ENCODE results near the gene ULBP2.
"Not testable (repeated sequence)": the region's sequence is repeated elsewhere in the genome, so short reads cannot be mapped to it uniquely, and the experiment has no call there.

Gene ULBP2

GRCh38 chr6:149919834-149920225 lies 22.0 kb upstream of the ULBP2 start:
- no peaks in the 10 kb centered on the region for H3K27me3 ChIP-seq (replicated peaks)
- no peak for DNase-seq
- TF ChIP-seq, protein P1, sequence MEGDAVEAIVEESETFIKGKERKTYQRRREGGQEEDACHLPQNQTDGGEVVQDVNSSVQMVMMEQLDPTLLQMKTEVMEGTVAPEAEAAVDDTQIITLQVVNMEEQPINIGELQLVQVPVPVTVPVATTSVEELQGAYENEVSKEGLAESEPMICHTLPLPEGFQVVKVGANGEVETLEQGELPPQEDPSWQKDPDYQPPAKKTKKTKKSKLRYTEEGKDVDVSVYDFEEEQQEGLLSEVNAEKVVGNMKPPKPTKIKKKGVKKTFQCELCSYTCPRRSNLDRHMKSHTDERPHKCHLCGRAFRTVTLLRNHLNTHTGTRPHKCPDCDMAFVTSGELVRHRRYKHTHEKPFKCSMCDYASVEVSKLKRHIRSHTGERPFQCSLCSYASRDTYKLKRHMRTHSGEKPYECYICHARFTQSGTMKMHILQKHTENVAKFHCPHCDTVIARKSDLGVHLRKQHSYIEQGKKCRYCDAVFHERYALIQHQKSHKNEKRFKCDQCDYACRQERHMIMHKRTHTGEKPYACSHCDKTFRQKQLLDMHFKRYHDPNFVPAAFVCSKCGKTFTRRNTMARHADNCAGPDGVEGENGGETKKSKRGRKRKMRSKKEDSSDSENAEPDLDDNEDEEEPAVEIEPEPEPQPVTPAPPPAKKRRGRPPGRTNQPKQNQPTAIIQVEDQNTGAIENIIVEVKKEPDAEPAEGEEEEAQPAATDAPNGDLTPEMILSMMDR (IDR thresholded peaks at IDR 0.05; ENCODE audit: low read depth, low read length, missing control alignments), result no peak
- no peak overlapping the region for H3K4me3 ChIP-seq (ENCODE audit: low read depth, low read length)
- in situ Hi-C loops (cut with HindIII; ENCODE audit: low pct_ligation_motif_present, low sequenced_read_pairs), result no loop called here
- H3K36me3 ChIP-seq (replicated peaks), result no peaks in the 10 kb centered on the region
- H3K27ac ChIP-seq, result no peak overlapping the region

- Histone ChIP-seq H3K27me3 (replicated peaks) (no peaks in the 10 kb centered on the region), H3K27ac (no peak overlapping the region), H3K4me3 (ENCODE audit: low read depth, low read length) (no peak overlapping the region), H3K36me3 (replicated peaks) (no peaks in the 10 kb centered on the region)
- DNase-seq, result no peak
- in situ Hi-C loops (cut with HindIII; ENCODE audit: low pct_ligation_motif_present, low sequenced_read_pairs), result no loop called here
- TF ChIP-seq, protein P1 (IDR thresholded peaks at IDR 0.05; ENCODE audit: low read depth, low read length, missing control alignments), result no peak
Observed at GRCh38 chr6:149921361-149921760, 20.5 kb upstream of the ULBP2 start.

DNA sequence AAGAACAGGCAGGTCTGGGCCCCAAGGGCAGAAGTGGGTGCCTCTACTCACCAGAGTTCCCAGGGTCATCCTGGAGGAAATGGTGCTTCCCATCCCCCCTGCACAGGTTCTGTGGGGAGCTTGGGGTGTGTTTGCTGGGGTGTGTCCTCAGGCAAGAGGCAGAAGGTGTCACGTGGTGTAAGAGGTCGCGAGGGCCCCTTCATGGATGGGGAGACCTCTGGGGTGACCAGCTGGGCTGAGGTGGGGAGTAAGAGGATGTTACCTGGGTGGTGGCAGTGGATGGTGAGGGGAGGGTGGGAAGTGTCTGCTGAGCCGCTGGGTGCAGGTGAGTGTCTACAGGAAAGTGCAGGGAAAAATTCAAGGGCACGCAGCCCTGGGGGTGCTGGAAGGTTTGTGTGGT lies 19.7 kb upstream of the ULBP2 start:
- H3K27ac ChIP-seq; H3K4me3 ChIP-seq (ENCODE audit: low read depth, low read length); H3K27me3 ChIP-seq (replicated peaks); H3K36me3 ChIP-seq (replicated peaks); in situ Hi-C loops (cut with HindIII; ENCODE audit: low pct_ligation_motif_present, low sequenced_read_pairs); DNase-seq: not testable (repeated sequence)

GRCh38 chr6:149922642-149923326 lies 19.0 kb upstream of the ULBP2 start, which contains the start of gene RAET1G:
TSS of gene RAET1G (minus strand) at chr6:149923121. CDS start at chr6:149923010, 111 bp downstream.
- TF ChIP-seq, protein P1 (IDR thresholded peaks at IDR 0.05; ENCODE audit: low read depth, low read length, missing control alignments), result no peak
- in situ Hi-C loops (cut with HindIII; ENCODE audit: low pct_ligation_motif_present, low sequenced_read_pairs), result no loop called here
- H3K27ac ChIP-seq, result no peak within 1 kb of the TSS
- H3K4me3 ChIP-seq (ENCODE audit: low read depth, low read length), result peak within 1 kb of the TSS; percentile 70
- no peaks in the 10 kb centered on the region for H3K27me3 ChIP-seq (replicated peaks)
- DNase-seq, result peak; percentile 92
- no peaks in the 10 kb centered on the region for H3K36me3 ChIP-seq (replicated peaks)

DNA sequence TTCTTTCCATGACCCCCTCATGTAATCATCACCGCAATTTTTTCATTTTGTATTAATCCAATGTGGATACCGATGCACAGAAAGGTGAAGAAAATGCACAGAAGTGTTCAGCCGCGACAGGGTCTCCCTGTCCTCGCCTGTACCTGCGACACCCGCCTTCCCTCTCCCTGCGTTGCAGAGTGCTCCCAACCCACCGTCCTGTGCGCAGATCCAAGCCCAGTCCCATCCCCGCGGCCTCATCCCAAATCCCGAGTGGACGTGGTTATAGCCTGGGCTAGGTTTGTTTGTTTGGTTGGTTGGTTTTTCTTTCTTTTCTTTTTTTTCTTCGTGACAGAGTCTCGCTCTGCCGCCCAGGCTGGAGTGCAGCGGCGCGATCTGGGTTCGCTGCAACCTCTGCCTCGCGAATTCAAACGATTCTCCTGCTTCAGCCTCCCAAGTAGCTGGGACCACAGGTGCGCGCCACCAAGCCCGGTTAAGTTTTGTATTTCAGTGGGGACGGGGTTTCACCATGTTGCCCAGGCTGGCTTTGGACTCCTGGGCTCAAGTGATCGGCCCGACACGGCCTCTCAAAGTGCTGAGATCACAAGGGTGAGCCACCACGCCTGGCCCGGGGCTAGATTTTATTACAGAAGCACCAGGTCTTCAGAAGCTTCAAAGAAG lies 18.4 kb upstream of the ULBP2 start:
- TF ChIP-seq, protein P1 (IDR thresholded peaks at IDR 0.05; ENCODE audit: low read depth, low read length, missing control alignments), result no peak
- DNase-seq, result no peak
- no peaks in the 10 kb centered on the region for H3K36me3 ChIP-seq (replicated peaks)
- H3K4me3 ChIP-seq (ENCODE audit: low read depth, low read length), result peak overlapping the region; percentile 70
- no peaks in the 10 kb centered on the region for H3K27me3 ChIP-seq (replicated peaks)
- no peak overlapping the region for H3K27ac ChIP-seq
- in situ Hi-C loops (cut with HindIII; ENCODE audit: low pct_ligation_motif_present, low sequenced_read_pairs), result no loop called here

GRCh38 chr6:149924206-149924932 lies 17.4 kb upstream of the ULBP2 start:
- H3K27me3 ChIP-seq (replicated peaks), result peaks cover 6% of the 10 kb centered on the region

More at GRCh38 chr6:149924206-149924932, 17.4 kb upstream of the ULBP2 start:
- H3K27ac ChIP-seq, result no peak overlapping the region
- in situ Hi-C loops (cut with HindIII; ENCODE audit: low pct_ligation_motif_present, low sequenced_read_pairs), result no loop called here
- no peak overlapping the region for H3K4me3 ChIP-seq (ENCODE audit: low read depth, low read length)
- TF ChIP-seq, protein P1 (IDR thresholded peaks at IDR 0.05; ENCODE audit: low read depth, low read length, missing control alignments), result no peak
- H3K36me3 ChIP-seq (replicated peaks), result no peaks in the 10 kb centered on the region
- no peak for DNase-seq

Data from brain microvascular endothelial cell (primary cell).